ENCODE measurements around the gene CEP83. TPM values are rescaled to one million over a fixed set of nuclear protein-coding genes. Genes with fewer than 3 reads are reported as not detected.
A peak's percentile ranks its signal among the peaks of the same experiment; 100 is the strongest.
"Not testable (repeated sequence)": the region's sequence is repeated elsewhere in the genome, so short reads cannot be mapped to it uniquely, and the experiment has no call there.

The CEP83 gene
- total and polyA plus RNA-seq, 12 donors = 4.2 to 20.5 (median 10.2) TPM

- 3 to 5% methylated on average over 3 of the region's 3 CpGs for WGBS, 2 donors
- Histone ChIP-seq H3K9me3 (peaks cover 0 to 41% (median 26%) of the 10 kb centered on the region in 11 donors), H3K4me3 (peak overlapping the region in 3 of 10 donors; percentile 1 to 10 (median 5)), H3K27me3 (no peaks in the 10 kb centered on the region), H3K36me3 (peaks cover 0 to 8% (median 0%) of the 10 kb centered on the region in 9 donors), H3K27ac (peak overlapping the region in 6 of 10 donors; percentile 21 to 41 (median 28)), H3K4me1 (peaks cover 0 to 23% (median 14%) of the 10 kb centered on the region in 9 donors)
- peak in 7 of 8 donors; percentile 57 to 83 (median 73) for ATAC-seq
- intact Hi-C loops (cut with DNase I) = loop anchor here in 1 of 10 donors (5.0 kb wide), 1 partner anchor 280 kb away; the partner anchor contains the start of gene PLXNC1
- DNase-seq = peak in 1 of 2 donors; percentile 48
- no peak for TF ChIP-seq CTCF (IDR thresholded peaks at IDR 0.05)
Measured at GRCh38 chr12:94427501-94428381, 31.9 kb downstream of the CEP83 start.

GRCh38 chr12:94426049-94426448 lies 33.6 kb downstream of the CEP83 start:
- intact Hi-C loops (cut with DNase I) = loop anchor here in 1 of 10 donors (5.0 kb wide), 1 partner anchor 279 kb away; the partner anchor contains the start of gene PLXNC1
- H3K9me3 ChIP-seq = peaks cover 3 to 50% (median 35%) of the 10 kb centered on the region in 11 donors
- no peak overlapping the region for H3K27ac ChIP-seq
- peaks cover 0 to 7% (median 0%) of the 10 kb centered on the region in 9 donors for H3K36me3 ChIP-seq
- 99% methylated on average over 3 of the region's 3 CpGs for whole genome bisulfite sequencing, 2 donors
- H3K4me3 ChIP-seq = no peak overlapping the region
- H3K27me3 ChIP-seq = no peaks in the 10 kb centered on the region
- ATAC-seq = no peak
- no peak for TF ChIP-seq CTCF (IDR thresholded peaks at IDR 0.05)
- no peak for DNase-seq
- peaks cover 0 to 23% (median 14%) of the 10 kb centered on the region in 9 donors for H3K4me1 ChIP-seq

GRCh38 chr12:94424830-94425229 lies 34.8 kb downstream of the CEP83 start:
- Histone ChIP-seq H3K9me3 (peaks cover 0 to 50% (median 28%) of the 10 kb centered on the region in 11 donors), H3K4me1 (peaks cover 0 to 23% (median 14%) of the 10 kb centered on the region in 9 donors)
- not testable (repeated sequence) for H3K4me3 ChIP-seq, DNase-seq, H3K27ac ChIP-seq, H3K27me3 ChIP-seq, H3K36me3 ChIP-seq
- peak in 2 of 8 donors; percentile 25 to 37 for ATAC-seq
- intact Hi-C loops (cut with DNase I) = loop anchor here in 1 of 10 donors (5.0 kb wide), 1 partner anchor 278 kb away; the partner anchor contains the start of gene PLXNC1
- WGBS, 2 donors = 98 to 99% methylated on average over 5 of the region's 5 CpGs

- peaks cover 0 to 7% (median 0%) of the 10 kb centered on the region in 9 donors for H3K36me3 ChIP-seq
- H3K9me3 ChIP-seq = peaks cover 0 to 53% (median 30%) of the 10 kb centered on the region in 11 donors
- no peak overlapping the region for H3K27ac ChIP-seq
- H3K27me3 ChIP-seq = no peaks in the 10 kb centered on the region
- DNase-seq (no peak), ATAC-seq (no peak)
- no peak for TF ChIP-seq CTCF (IDR thresholded peaks at IDR 0.05)
- WGBS, 2 donors = 97 to 99% methylated on average over 5 of the region's 5 CpGs
- H3K4me3 ChIP-seq = no peak overlapping the region
- intact Hi-C loops (cut with DNase I) = no loop called here
- H3K4me1 ChIP-seq = peaks cover 0 to 8% (median 2%) of the 10 kb centered on the region in 9 donors
Measured at GRCh38 chr12:94421868-94422740, 37.6 kb downstream of the CEP83 start.

All from heart right ventricle (tissue), 16 donors.